ENCODE data around the gene CHRNB4. TPM values are rescaled to one million over a fixed set of nuclear protein-coding genes. Genes with fewer than 3 reads are reported as not detected.

Gene CHRNB4
- total and polyA plus RNA-seq, 10 of the 15 experiments (the other 5 are each of a cell fraction or from before 2014, with no cell fraction given) = 0.10 TPM; not detected in 9

DNA sequence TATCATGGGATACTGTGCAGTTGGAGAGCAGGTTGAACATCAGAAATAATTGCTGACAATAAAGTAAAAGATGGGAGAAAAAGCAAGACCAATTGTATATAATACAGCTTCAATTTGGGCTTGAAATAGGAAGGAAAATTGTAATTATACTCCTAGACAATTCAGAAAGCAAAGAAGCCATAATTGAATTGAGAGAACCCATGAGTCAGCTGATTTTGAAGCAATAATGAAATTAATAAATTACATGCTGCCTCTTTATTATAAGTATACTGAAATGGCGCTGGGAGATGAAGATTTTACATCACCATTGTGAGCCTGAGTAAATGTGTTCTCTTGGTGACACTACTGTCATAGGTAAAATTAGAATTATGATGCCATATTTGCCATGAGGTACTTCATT lies 43.4 kb downstream of the CHRNB4 start (continued):
- TF ChIP-seq, protein P1, sequence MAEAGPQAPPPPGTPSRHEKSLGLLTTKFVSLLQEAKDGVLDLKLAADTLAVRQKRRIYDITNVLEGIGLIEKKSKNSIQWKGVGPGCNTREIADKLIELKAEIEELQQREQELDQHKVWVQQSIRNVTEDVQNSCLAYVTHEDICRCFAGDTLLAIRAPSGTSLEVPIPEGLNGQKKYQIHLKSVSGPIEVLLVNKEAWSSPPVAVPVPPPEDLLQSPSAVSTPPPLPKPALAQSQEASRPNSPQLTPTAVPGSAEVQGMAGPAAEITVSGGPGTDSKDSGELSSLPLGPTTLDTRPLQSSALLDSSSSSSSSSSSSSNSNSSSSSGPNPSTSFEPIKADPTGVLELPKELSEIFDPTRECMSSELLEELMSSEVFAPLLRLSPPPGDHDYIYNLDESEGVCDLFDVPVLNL (IDR thresholded peaks at IDR 0.05; ENCODE audit: low read depth, low read length) = no peak
- TF ChIP-seq, protein P2, sequence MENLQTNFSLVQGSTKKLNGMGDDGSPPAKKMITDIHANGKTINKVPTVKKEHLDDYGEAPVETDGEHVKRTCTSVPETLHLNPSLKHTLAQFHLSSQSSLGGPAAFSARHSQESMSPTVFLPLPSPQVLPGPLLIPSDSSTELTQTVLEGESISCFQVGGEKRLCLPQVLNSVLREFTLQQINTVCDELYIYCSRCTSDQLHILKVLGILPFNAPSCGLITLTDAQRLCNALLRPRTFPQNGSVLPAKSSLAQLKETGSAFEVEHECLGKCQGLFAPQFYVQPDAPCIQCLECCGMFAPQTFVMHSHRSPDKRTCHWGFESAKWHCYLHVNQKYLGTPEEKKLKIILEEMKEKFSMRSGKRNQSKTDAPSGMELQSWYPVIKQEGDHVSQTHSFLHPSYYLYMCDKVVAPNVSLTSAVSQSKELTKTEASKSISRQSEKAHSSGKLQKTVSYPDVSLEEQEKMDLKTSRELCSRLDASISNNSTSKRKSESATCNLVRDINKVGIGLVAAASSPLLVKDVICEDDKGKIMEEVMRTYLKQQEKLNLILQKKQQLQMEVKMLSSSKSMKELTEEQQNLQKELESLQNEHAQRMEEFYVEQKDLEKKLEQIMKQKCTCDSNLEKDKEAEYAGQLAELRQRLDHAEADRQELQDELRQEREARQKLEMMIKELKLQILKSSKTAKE (IDR thresholded peaks at IDR 0.05; ENCODE audit: low read depth, poor library complexity, severe bottlenecking) = no peak
- TF ChIP-seq EZH2 (IDR thresholded peaks at IDR 0.05; ENCODE audit: borderline replicate concordance, control insufficient read depth, low read depth, low read length) (no peak), PAX5 (IDR thresholded peaks at IDR 0.05; ENCODE audit: borderline replicate concordance, low read depth, low read length) (no peak), ZSCAN29 (IDR thresholded peaks at IDR 0.05) (no peak)

DNA sequence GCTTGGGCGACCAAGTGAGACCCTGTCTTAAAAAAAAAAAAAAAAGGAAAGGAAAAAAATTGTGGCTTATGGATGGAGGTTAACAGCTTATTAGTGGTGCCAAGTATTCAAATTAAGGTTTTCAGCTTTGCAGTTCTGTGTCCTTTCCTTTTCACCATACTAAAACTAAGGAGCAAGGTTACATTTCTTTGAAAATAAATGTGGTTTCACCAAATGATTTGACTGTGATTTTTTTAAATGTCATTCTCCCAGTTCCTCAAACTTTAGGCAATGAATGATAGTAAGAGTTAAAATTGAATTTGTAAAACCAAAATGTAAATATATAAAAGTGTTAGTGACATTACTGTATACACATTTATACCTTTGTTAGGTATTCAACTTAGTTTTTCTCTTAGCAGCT lies 66.1 kb downstream of the CHRNB4 start:
- Histone ChIP-seq H4K20me1 (ENCODE audit: control insufficient read depth, insufficient read depth) (no peaks in the 10 kb centered on the region), H3K9me3 (replicated peaks; ENCODE audit: control insufficient read depth, insufficient read depth, low read length) (no peaks in the 10 kb centered on the region), H3K9ac (ENCODE audit: control insufficient read depth, insufficient read depth, low read length) (no peak overlapping the region), H3K36me3 (ENCODE audit: control insufficient read depth in 2 of 2, insufficient read depth in 2 of 2, low read length in 1 of 2) (no peaks in the 10 kb centered on the region), H3K4me2 (ENCODE audit: control insufficient read depth, insufficient read depth) (peak overlapping the region; percentile 38; the same call in 1 of the 2 replicates), H3K27me3 (replicated peaks in 1 of 2; ENCODE audit: control insufficient read depth in 2 of 2, insufficient read depth in 2 of 2, low read length in 1 of 2) (no peaks in the 10 kb centered on the region), H3K4me3 (no peak overlapping the region), H3K4me1 (ENCODE audit: control insufficient read depth, insufficient read depth, low read length) (no peaks in the 10 kb centered on the region), H2AFZ (ENCODE audit: control insufficient read depth, low read depth, low read length) (no peak overlapping the region), H3K27ac (ENCODE audit: control insufficient read depth, insufficient read depth) (no peak overlapping the region), H3K79me2 (ENCODE audit: control insufficient read depth, insufficient read depth, low read length) (peaks cover 2% of the 10 kb centered on the region; the same call in 1 of the 2 replicates)
- peak; percentile 52 for ATAC-seq
- DNase-seq (ENCODE audit: low read depth, low spot score) = no peak
- SMC1A ChIA-PET (ENCODE audit: uncharacterized antibody, unreplicated experiment) = interaction anchor here (1.8 kb wide), 1 partner anchor 9 kb away, joined by 10 read pairs; the partner anchor contains the start of gene CHRNA5
- TF ChIP-seq, protein P3, sequence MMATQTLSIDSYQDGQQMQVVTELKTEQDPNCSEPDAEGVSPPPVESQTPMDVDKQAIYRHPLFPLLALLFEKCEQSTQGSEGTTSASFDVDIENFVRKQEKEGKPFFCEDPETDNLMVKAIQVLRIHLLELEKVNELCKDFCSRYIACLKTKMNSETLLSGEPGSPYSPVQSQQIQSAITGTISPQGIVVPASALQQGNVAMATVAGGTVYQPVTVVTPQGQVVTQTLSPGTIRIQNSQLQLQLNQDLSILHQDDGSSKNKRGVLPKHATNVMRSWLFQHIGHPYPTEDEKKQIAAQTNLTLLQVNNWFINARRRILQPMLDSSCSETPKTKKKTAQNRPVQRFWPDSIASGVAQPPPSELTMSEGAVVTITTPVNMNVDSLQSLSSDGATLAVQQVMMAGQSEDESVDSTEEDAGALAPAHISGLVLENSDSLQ (IDR thresholded peaks at IDR 0.05) = no peak
- peak; percentile 74 for TF ChIP-seq RUNX3 (IDR thresholded peaks at IDR 0.05; ENCODE audit: low read length)
- TF ChIP-seq SPI1 (IDR thresholded peaks at IDR 0.05; ENCODE audit: borderline replicate concordance, insufficient read depth, low read depth, low read length) = peak; percentile 67
- TF ChIP-seq CHD1 (IDR thresholded peaks at IDR 0.05; ENCODE audit: low read depth, low read length) = no peak
- peak; percentile 54 for TF ChIP-seq JUNB (IDR thresholded peaks at IDR 0.05)
- TF ChIP-seq NFIC (IDR thresholded peaks at IDR 0.05; ENCODE audit: low read depth, low read length) = peak; percentile 63; the same call in 1 of the 2 replicates
- TF ChIP-seq IKZF2 (IDR thresholded peaks at IDR 0.05) = peak in 1 of 2 experiments; percentile 20; a peak in 1 of 4 replicates
- POLR2A ChIA-PET = interaction anchor here (0.6 to 1.1 kb wide), 3 partner anchors 9 to 360 kb away, joined by 3 read pairs; partner anchors contain the start of gene CHRNA5
- no CpG with 5 or more reads among the region's 1 CpG for WGBS (ENCODE audit: insufficient coverage, insufficient replicate concordance, low lambda C conversion rate, missing lambda C conversion rate)
- RAD21 ChIA-PET (ENCODE audit: unreplicated experiment) = interaction anchor here (1.3 kb wide), 1 partner anchor 10 kb away, joined by 3 read pairs; the partner anchor contains the start of gene CHRNA5
- CTCF ChIA-PET = no interaction called here
- in situ Hi-C loops (cut with MboI) = no loop called here
- intact Hi-C loops (cut with micrococcal nuclease; ENCODE audit: unreplicated experiment) = no loop called here
- no TSS peak for BruUV-seq (replicated peaks)
- FAIRE-seq = no peak
